ENCODE data around the gene VEPH1. TPM values are rescaled to one million over a fixed set of nuclear protein-coding genes. Genes with fewer than 3 reads are reported as not detected.

The VEPH1 gene
- total RNA-seq, 1 donor from 2014 or later = 2.7 TPM

DNA sequence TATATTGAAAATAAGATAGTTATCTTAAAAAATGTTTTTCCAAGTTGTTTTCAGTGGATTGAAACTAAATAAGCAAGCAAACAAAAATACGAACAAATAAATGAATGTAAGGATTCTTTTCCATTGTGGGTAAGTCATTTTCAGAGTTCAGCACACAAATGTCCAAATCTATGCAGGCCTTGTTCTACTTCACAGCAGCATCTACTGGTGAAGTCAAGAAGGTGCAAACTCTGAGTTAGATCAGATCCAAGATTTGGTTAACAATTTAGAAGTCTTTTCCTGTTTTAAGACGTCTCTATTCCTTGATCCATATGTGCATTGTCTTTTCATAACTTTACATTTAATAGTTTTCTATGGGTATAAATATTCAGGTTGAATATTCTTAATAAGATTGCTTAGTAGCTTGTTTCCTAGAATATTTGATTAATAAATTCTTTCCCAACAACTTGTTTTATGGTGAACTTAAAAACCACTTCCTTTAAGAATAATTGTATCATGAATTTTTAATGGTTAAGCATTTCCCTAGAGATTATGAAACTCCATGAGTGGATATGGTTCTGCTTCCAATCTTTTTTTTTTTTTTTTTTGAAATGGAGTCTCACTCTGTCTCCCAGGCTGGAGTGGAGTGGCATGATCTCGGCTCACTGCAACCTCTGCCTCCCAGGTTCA lies 56.1 kb downstream of the VEPH1 start:
- Histone ChIP-seq H3K4me1 (no peaks in the 10 kb centered on the region), H3K27ac (no peak overlapping the region), H3K27me3 (no peaks in the 10 kb centered on the region), H3K36me3 (no peaks in the 10 kb centered on the region), H3K4me3 (no peak overlapping the region), H3K9me3 (no peaks in the 10 kb centered on the region)
- no peak for TF ChIP-seq POLR2A (IDR thresholded peaks at IDR 0.05)
- TF ChIP-seq, protein P1, sequence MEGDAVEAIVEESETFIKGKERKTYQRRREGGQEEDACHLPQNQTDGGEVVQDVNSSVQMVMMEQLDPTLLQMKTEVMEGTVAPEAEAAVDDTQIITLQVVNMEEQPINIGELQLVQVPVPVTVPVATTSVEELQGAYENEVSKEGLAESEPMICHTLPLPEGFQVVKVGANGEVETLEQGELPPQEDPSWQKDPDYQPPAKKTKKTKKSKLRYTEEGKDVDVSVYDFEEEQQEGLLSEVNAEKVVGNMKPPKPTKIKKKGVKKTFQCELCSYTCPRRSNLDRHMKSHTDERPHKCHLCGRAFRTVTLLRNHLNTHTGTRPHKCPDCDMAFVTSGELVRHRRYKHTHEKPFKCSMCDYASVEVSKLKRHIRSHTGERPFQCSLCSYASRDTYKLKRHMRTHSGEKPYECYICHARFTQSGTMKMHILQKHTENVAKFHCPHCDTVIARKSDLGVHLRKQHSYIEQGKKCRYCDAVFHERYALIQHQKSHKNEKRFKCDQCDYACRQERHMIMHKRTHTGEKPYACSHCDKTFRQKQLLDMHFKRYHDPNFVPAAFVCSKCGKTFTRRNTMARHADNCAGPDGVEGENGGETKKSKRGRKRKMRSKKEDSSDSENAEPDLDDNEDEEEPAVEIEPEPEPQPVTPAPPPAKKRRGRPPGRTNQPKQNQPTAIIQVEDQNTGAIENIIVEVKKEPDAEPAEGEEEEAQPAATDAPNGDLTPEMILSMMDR (IDR thresholded peaks at IDR 0.05) = peak in 1 of 3 experiments; percentile 22
- intact Hi-C loops (cut with DNase I) = no loop called here
- no peak for DNase-seq (ENCODE audit: extremely low spot score in 2 of 2)

DNA sequence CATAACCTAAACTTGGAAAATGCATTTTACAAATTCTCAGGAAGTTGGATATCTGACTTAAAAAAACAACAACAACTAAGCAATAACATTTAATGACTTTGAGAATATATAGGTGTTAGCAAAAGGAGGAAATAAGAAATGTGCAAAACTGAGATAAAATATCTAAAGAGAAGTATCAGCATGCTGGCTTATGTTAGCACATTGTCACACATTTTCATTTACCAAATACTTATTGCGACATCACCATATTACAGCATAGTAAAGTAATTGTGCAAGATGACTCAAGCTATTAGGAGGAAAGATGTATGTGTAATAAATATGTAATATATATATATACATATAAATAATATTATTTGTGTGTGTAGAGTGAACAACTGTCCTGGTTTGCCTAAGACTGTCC lies 57.4 kb downstream of the VEPH1 start:
- no peak overlapping the region for H3K4me3 ChIP-seq
- H3K36me3 ChIP-seq = no peaks in the 10 kb centered on the region
- no peak overlapping the region for H3K27ac ChIP-seq
- no peaks in the 10 kb centered on the region for H3K4me1 ChIP-seq
- intact Hi-C loops (cut with DNase I) = no loop called here
- DNase-seq (ENCODE audit: extremely low spot score in 2 of 2) = no peak
- H3K27me3 ChIP-seq = no peaks in the 10 kb centered on the region
- no peaks in the 10 kb centered on the region for H3K9me3 ChIP-seq
- TF ChIP-seq, protein P1 (IDR thresholded peaks at IDR 0.05) = no peak
- TF ChIP-seq POLR2AphosphoS5 (IDR thresholded peaks at IDR 0.05; ENCODE audit: insufficient read depth in 1 of 2, low read depth in 1 of 2) (no peak), POLR2A (IDR thresholded peaks at IDR 0.05) (no peak)

DNA sequence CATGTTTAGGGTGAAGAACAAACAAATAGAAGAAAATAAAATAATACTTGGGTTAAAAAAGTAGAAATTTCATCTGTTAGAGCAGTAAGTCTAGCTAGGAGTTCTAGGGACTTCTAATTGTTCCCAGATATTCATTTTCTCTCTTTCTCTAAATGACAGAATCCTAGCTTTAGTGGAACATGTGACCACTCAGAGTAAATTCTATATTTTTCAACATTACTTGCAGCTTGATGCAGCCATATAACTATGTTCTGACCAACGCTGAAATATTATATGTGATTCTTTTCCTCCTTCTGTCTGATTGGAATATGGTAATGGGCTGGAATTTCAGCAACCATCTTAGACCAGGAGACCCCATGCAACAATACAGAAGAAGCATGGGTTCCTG lies 58.4 kb downstream of the VEPH1 start:
- DNase-seq (ENCODE audit: extremely low spot score in 2 of 2) = no peak
- Histone ChIP-seq H3K27ac (no peak overlapping the region), H3K9me3 (no peaks in the 10 kb centered on the region), H3K27me3 (no peaks in the 10 kb centered on the region), H3K4me1 (no peaks in the 10 kb centered on the region), H3K4me3 (no peak overlapping the region), H3K36me3 (no peaks in the 10 kb centered on the region)
- TF ChIP-seq, protein P1 (IDR thresholded peaks at IDR 0.05) = no peak
- no peak for TF ChIP-seq POLR2AphosphoS5 (IDR thresholded peaks at IDR 0.05; ENCODE audit: insufficient read depth in 1 of 2, low read depth in 1 of 2)
- no peak for TF ChIP-seq POLR2A (IDR thresholded peaks at IDR 0.05)
- intact Hi-C loops (cut with DNase I) = no loop called here

DNA sequence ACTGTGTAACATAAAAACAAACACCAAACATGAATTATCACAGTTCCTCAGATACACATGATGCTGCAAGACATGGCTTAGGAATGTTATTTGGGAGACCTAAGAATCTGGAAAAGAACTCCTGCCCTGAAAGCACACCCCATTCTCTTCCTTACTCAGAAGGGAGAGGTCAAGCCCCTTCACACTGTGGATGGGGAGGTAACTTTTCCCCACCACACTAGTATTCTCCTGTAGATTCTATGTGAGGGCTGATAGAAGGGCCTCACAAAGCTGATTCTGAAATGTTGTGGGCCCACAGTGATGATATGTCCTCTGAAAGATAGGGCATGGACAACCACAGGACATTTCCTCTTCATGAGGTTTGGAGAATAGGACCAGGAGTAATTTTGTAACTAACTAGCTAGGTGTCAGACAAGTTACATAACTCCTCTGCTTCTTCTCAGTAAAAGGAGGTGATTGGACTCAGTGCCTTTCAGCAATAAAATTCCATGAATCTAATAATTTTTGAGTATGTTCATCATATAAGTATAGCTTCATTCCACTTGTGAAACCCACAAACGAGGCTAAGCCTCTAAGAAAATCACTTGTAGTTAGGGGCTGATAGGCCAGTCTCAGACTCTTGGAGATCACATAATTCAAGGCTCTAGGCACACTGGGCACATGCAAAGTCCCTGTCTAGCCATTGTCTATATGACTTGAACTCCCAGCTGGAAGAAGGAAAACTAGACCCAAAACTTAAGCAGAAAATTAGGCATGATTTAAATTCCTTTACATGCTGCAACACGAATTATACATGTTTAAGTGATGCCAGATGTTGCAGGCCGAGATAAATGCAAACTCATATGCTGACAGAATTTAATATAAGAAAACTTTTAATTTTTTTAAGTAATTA lies 59.1 kb downstream of the VEPH1 start:
- Histone ChIP-seq H3K4me3 (no peak overlapping the region), H3K27me3 (no peaks in the 10 kb centered on the region), H3K27ac (no peak overlapping the region), H3K9me3 (no peaks in the 10 kb centered on the region), H3K36me3 (no peaks in the 10 kb centered on the region), H3K4me1 (no peaks in the 10 kb centered on the region)
- DNase-seq (ENCODE audit: extremely low spot score in 2 of 2) = no peak
- intact Hi-C loops (cut with DNase I) = no loop called here
- TF ChIP-seq, protein P1 (IDR thresholded peaks at IDR 0.05) = no peak
- no peak for TF ChIP-seq POLR2A (IDR thresholded peaks at IDR 0.05)
- no peak for TF ChIP-seq POLR2AphosphoS5 (IDR thresholded peaks at IDR 0.05; ENCODE audit: insufficient read depth in 1 of 2, low read depth in 1 of 2)

DNA sequence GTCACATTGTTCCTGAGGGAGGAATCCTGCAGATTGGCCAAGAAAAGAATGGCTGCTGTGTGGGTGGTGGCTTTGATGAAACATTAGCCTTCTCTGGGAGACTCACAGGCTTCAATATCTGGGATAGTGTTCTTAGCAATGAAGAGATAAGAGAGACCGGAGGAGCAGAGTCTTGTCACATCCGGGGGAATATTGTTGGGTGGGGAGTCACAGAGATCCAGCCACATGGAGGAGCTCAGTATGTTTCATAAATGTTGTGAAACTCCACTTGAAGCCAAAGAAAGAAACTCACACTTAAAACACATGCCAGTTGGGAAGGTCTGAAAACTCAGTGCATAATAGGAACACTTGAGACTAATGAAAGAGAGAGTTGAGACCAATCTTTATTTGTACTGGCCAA lies 60.5 kb downstream of the VEPH1 start:
- Histone ChIP-seq H3K27ac (no peak overlapping the region), H3K4me3 (no peak overlapping the region), H3K9me3 (no peaks in the 10 kb centered on the region), H3K27me3 (no peaks in the 10 kb centered on the region), H3K4me1 (peaks cover 9% of the 10 kb centered on the region), H3K36me3 (no peaks in the 10 kb centered on the region)
- no peak for DNase-seq (ENCODE audit: extremely low spot score in 2 of 2)
- TF ChIP-seq POLR2A (IDR thresholded peaks at IDR 0.05) = no peak
- no peak for TF ChIP-seq POLR2AphosphoS5 (IDR thresholded peaks at IDR 0.05; ENCODE audit: insufficient read depth in 1 of 2, low read depth in 1 of 2)
- TF ChIP-seq, protein P1 (IDR thresholded peaks at IDR 0.05) = no peak
- intact Hi-C loops (cut with DNase I) = no loop called here
